Hepatocyte (in vitro differentiated cells): ENCODE data around the gene PAOX. TPM values are rescaled to one million over a fixed set of nuclear protein-coding genes. Genes with fewer than 3 reads are reported as not detected.

Experiments used
- DNase-seq: peaks from one replicate; pipeline ENCODE4 v3.0.0-alpha.2; 2016; ENCODE audit warnings: low spot score
- H2AFZ ChIP-seq: fragments of 200-600 bp; sonication (generic); 2 replicates; pipeline ENCODE4 v1.6.0; 2016; ENCODE audit warnings: antibody characterized with exemption, mild to moderate bottlenecking
- H3K27ac ChIP-seq: fragments of 200-600 bp; sonication (generic); 2 replicates; pipeline ENCODE4 v1.5.1; 2016; ENCODE audit warnings: mild to moderate bottlenecking
- H3K27me3 ChIP-seq: fragments of 200-600 bp; sonication (generic); 2 replicates; pipeline ENCODE4 v1.6.1; 2016
- H3K36me3 ChIP-seq: fragments of 200-600 bp; sonication (generic); replicated peaks from 2 replicates; pipeline ENCODE4 v1.5.1; 2016; ENCODE audit warnings: low read depth; ENCODE audit not compliant: insufficient read depth
- H3K4me1 ChIP-seq: fragments of 200-600 bp; sonication (generic); 2 replicates; pipeline ENCODE4 v1.5.1; 2016; ENCODE audit warnings: mild to moderate bottlenecking, moderate library complexity; ENCODE audit not compliant: insufficient read depth
- H3K4me2 ChIP-seq: fragments of 200-600 bp; sonication (generic); 2 replicates; pipeline ENCODE4 v1.6.0; 2016
- H3K4me3 ChIP-seq: fragments of 200-600 bp; sonication (generic); 2 replicates; pipeline ENCODE4 v1.5.1; 2016; ENCODE audit warnings: mild to moderate bottlenecking
- H3K79me2 ChIP-seq: fragments of 200-600 bp; sonication (generic); 2 replicates; pipeline ENCODE4 v1.6.0; 2017; ENCODE audit warnings: mild to moderate bottlenecking
- H3K9me2 ChIP-seq: fragments of 200-600 bp; sonication (generic); replicated peaks from 2 replicates; pipeline ENCODE4 v1.6.0; 2017; ENCODE audit warnings: mild to moderate bottlenecking; ENCODE audit not compliant: insufficient read depth
- H3K9me3 ChIP-seq: fragments of 200-600 bp; sonication (generic); 2 replicates; pipeline ENCODE4 v1.5.1; 2016; ENCODE audit warnings: low read depth, mild to moderate bottlenecking
- H4K20me1 ChIP-seq: fragments of 200-600 bp; sonication (generic); 2 replicates; pipeline ENCODE4 v1.6.0; 2016; ENCODE audit warnings: mild to moderate bottlenecking; ENCODE audit not compliant: insufficient read depth, poor library complexity, severe bottlenecking
- EZH2 ChIP-seq: fragments of 200-600 bp; sonication (generic); IDR thresholded peaks from 2 replicates; pipeline ENCODE4 v1.6.1; 2016; ENCODE audit warnings: antibody characterized with exemption, mild to moderate bottlenecking, borderline replicate concordance
- EZH2phosphoT487 ChIP-seq: fragments of 200-600 bp; sonication (generic); IDR thresholded peaks from one replicate; pipeline ENCODE4 v1.6.1; 2018; ENCODE audit warnings: antibody characterized with exemption, mild to moderate bottlenecking, low read depth, moderate library complexity; ENCODE audit not compliant: unreplicated experiment, severe bottlenecking
- WGBS: methylation state at CpG from one replicate; pipeline ENCODE4 v1.1.6; 2016; ENCODE audit warnings: low lambda C conversion rate; ENCODE audit errors: missing lambda C conversion rate; 5-methylcytosine and 5-hydroxymethylcytosine counted together
- polyA plus RNA-seq: library from polyadenylated mRNA; unstranded; fragments of >200 nt; fragmentation: Nextera tagmentation; extraction: Ambion mirVana; gene quantifications from 2 replicates; pipeline ENCODE4 v1.2.1, GENCODE V29; 2016
- total RNA-seq: library from RNA; depleted of rRNA; stranded (reverse); fragments of >200 nt; gene quantifications from 2 replicates; pipeline ENCODE4 v1.2.3, GENCODE V29; 2014
- TF ChIP-seq, protein P1 (sequence below): fragments of 200-600 bp; sonication (generic); IDR thresholded peaks from 2 replicates; pipeline ENCODE4 v1.5.1; 2016; ENCODE audit warnings: antibody characterized with exemption, mild to moderate bottlenecking; ENCODE audit not compliant: poor library complexity

PAOX gene
- total and polyA plus RNA-seq, 2 experiments from 2014 or later = 11.5 to 19.6 TPM

DNA sequence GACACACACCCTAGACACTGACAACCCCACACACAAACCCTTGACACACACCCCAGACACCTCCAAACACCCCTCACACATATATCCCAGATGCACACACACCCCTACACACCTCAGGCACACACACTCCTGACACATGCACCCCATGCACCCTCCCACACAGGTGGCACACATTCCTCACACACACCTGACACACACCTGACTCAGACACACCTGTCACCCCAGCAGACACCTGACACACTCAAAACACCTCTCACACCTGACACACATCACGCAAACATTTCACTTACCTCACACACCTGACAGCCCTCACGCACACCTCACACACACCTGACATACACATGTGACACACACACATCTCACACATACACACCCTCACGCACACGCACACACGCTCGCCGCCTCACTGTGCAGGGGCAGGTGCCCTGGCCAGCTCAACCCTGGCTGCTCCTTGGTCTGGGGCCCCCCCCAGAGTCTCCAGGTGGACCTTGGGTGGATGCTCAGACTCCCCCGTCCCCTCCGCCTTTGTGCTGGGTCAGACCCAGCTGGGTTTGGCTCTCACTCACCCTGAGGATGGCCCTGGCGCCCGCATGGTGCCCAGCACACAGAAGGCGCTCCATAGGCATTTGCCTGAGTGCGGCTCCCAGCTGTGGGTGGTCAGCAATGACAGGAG, 39.2 kb upstream of the PAOX start:
- H3K27ac ChIP-seq = no peak overlapping the region
- no peaks in the 10 kb centered on the region for H4K20me1 ChIP-seq
- DNase-seq = no peak
- H3K36me3 ChIP-seq = no peaks in the 10 kb centered on the region
- H3K4me2 ChIP-seq = no peak overlapping the region
- peaks cover 31% of the 10 kb centered on the region for H3K27me3 ChIP-seq
- peaks cover 12% of the 10 kb centered on the region for H3K4me1 ChIP-seq
- no peaks in the 10 kb centered on the region for H3K9me3 ChIP-seq
- WGBS = 94% methylated on average over 13 of the region's 13 CpGs
- H3K9me2 ChIP-seq = no peaks in the 10 kb centered on the region
- H2AFZ ChIP-seq = no peak overlapping the region
- no peak for TF ChIP-seq EZH2phosphoT487
- TF ChIP-seq EZH2 = no peak
- TF ChIP-seq, protein P1, sequence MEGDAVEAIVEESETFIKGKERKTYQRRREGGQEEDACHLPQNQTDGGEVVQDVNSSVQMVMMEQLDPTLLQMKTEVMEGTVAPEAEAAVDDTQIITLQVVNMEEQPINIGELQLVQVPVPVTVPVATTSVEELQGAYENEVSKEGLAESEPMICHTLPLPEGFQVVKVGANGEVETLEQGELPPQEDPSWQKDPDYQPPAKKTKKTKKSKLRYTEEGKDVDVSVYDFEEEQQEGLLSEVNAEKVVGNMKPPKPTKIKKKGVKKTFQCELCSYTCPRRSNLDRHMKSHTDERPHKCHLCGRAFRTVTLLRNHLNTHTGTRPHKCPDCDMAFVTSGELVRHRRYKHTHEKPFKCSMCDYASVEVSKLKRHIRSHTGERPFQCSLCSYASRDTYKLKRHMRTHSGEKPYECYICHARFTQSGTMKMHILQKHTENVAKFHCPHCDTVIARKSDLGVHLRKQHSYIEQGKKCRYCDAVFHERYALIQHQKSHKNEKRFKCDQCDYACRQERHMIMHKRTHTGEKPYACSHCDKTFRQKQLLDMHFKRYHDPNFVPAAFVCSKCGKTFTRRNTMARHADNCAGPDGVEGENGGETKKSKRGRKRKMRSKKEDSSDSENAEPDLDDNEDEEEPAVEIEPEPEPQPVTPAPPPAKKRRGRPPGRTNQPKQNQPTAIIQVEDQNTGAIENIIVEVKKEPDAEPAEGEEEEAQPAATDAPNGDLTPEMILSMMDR = no peak
- H3K4me3 ChIP-seq = no peak overlapping the region
- no peaks in the 10 kb centered on the region for H3K79me2 ChIP-seq

DNA sequence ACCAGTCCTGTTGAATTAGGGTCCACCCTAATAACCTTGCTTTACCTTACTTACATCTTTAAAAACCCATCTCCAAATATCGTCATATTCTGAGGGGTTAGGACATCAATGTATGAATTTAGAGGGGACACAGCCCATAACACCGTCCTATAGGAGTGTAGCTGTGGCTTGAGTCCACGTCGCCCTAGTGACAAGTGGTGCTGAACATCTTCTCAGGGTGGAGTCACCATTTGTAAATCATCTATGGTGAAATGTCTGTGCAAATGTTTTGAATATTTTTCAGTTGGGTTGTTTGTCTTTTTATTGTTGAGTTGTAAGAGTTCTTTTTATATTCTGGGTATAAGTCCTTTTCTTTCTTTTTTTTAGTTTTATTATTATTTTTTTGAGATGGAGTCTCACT, 37.1 kb upstream of the PAOX start:
- Histone ChIP-seq H3K79me2 (no peaks in the 10 kb centered on the region), H3K9me3 (no peaks in the 10 kb centered on the region), H2AFZ (no peak overlapping the region), H3K27me3 (peaks cover 12% of the 10 kb centered on the region), H4K20me1 (no peaks in the 10 kb centered on the region), H3K27ac (no peak overlapping the region), H3K4me3 (no peak overlapping the region), H3K9me2 (no peaks in the 10 kb centered on the region), H3K36me3 (no peaks in the 10 kb centered on the region), H3K4me2 (no peak overlapping the region), H3K4me1 (no peaks in the 10 kb centered on the region)
- no peak for DNase-seq
- TF ChIP-seq EZH2phosphoT487 = no peak
- TF ChIP-seq EZH2 = no peak
- TF ChIP-seq, protein P1 = no peak
- 93% methylated on average over 4 of the region's 4 CpGs for WGBS

DNA sequence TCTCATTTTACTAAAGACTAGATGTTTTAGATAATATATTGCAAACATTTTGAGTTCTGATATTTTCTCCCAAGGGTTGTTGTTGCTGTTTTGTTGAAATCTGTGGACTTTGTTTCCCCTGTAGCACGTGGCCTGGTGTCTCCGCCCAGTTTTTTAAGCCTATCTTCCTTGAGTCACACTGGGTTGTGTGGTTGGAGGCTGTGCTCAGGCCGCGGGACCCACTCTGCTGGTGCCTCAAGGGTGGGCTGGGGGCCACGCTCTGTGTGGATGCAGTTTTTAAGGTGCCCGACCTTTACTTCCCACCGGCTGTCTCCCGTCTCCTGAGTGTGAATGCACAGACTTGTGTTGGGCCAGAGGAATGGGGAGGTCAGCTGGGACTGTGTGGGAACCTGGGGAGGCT, 36.1 kb upstream of the PAOX start:
- Histone ChIP-seq H2AFZ (no peak overlapping the region), H3K4me2 (no peak overlapping the region), H3K36me3 (no peaks in the 10 kb centered on the region), H3K9me3 (no peaks in the 10 kb centered on the region), H3K4me3 (no peak overlapping the region), H3K9me2 (no peaks in the 10 kb centered on the region), H3K27ac (no peak overlapping the region), H4K20me1 (no peaks in the 10 kb centered on the region), H3K4me1 (peaks cover 5% of the 10 kb centered on the region), H3K27me3 (peaks cover 2% of the 10 kb centered on the region), H3K79me2 (no peaks in the 10 kb centered on the region)
- TF ChIP-seq, protein P1 = no peak
- TF ChIP-seq EZH2phosphoT487 (no peak), EZH2 (no peak)
- no peak for DNase-seq
- 84% methylated on average over 8 of the region's 8 CpGs for WGBS

DNA sequence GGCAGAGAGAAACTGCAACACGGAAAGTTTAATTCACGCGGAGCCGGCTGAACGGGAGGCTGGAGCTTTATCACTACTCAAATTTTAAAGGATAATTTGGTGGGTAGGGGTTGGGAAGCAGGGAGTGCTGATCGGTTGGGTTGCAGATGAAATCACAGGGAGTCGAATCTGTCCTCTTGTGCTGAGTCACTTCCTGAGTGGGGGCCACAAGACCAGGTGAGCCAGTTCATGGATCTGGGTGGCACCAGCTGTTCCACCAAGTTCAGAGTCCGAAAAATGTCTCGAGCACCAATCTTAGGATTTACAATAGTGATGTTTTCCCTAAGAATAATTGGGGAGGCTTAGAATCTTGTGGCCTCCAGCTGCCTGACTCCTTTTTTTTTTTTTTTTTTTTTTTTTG, 35.5 kb upstream of the PAOX start:
- no peaks in the 10 kb centered on the region for H3K79me2 ChIP-seq
- DNase-seq = no peak
- H3K4me3 ChIP-seq = no peak overlapping the region
- no peaks in the 10 kb centered on the region for H3K9me2 ChIP-seq
- H2AFZ ChIP-seq = no peak overlapping the region
- no peak overlapping the region for H3K4me2 ChIP-seq
- H3K27me3 ChIP-seq = no peaks in the 10 kb centered on the region
- H3K9me3 ChIP-seq = no peaks in the 10 kb centered on the region
- H3K36me3 ChIP-seq = no peaks in the 10 kb centered on the region
- no peaks in the 10 kb centered on the region for H4K20me1 ChIP-seq
- WGBS = 74% methylated on average over 9 of the region's 9 CpGs
- H3K27ac ChIP-seq = no peak overlapping the region
- TF ChIP-seq EZH2 = no peak
- peaks cover 5% of the 10 kb centered on the region for H3K4me1 ChIP-seq
